Activated CD8-positive, alpha-beta T cell treated with anti-CD3 and anti-CD28 coated beads for 36 hours (primary cell): Measurements from ENCODE around the gene ECSIT. TPM values are rescaled to one million over a fixed set of nuclear protein-coding genes. Genes with fewer than 3 reads are reported as not detected.
A peak's percentile ranks its signal among the peaks of the same experiment; 100 is the strongest.
"Not testable (repeated sequence)": the region's sequence is repeated elsewhere in the genome, so short reads cannot be mapped to it uniquely, and the experiment has no call there.

Experiments
- ATAC-seq: fragments of 200-7000 bp; cut with Tn5 transposase; one replicate; pipeline ENCODE4 v1.10.0; 2021; ENCODE audit warnings: mild to moderate bottlenecking, moderate library complexity
- CTCF ChIA-PET: fragments of 350-600 bp; sonication (Branson Sonifier 250); formaldehyde crosslinking; loops from one replicate; lab custom pipeline; 2021; ENCODE audit warnings: antibody characterized with exemption; lab: Charles Lee
- POLR2A ChIA-PET: fragments of 350-600 bp; sonication (Branson Sonifier 250); formaldehyde crosslinking; loops from one replicate; lab custom pipeline; 2021; ENCODE audit warnings: antibody characterized with exemption; lab: Charles Lee
- DNase-seq: peaks from one replicate; pipeline ENCODE4 v3.0.0-alpha.2; 2020
- H3K27ac Mint-ChIP-seq: one replicate; pipeline ENCODE4 v1.8.0; 2021; ENCODE audit warnings: mild to moderate bottlenecking, mixed read lengths
- H3K27me3 Mint-ChIP-seq: one replicate; pipeline ENCODE4 v1.8.0; 2021; ENCODE audit warnings: mixed read lengths
- H3K36me3 Mint-ChIP-seq: one replicate; pipeline ENCODE4 v1.8.0; 2021; ENCODE audit warnings: low read depth, mixed read lengths
- H3K4me1 Mint-ChIP-seq: one replicate; pipeline ENCODE4 v1.8.0; 2021; ENCODE audit warnings: low read depth, mixed read lengths
- H3K4me3 Mint-ChIP-seq: one replicate; pipeline ENCODE4 v1.8.0; 2021; ENCODE audit warnings: mild to moderate bottlenecking, moderate library complexity, mixed read lengths
- H3K9me3 Mint-ChIP-seq: one replicate; pipeline ENCODE4 v1.8.0; 2021; ENCODE audit warnings: mixed read lengths
- CTCF ChIP-seq: fragments of 200-600 bp; IDR thresholded peaks from one replicate; pipeline ENCODE4 v1.8.0; 2022; ENCODE audit warnings: antibody characterized with exemption, mild to moderate bottlenecking
- intact Hi-C: fragments of 100-400 bp; cut with micrococcal nuclease; formaldehyde crosslinking; loops from one replicate; pipeline ENCODE4 v1.10.0; 2022
- total RNA-seq, 2 experiments: library from RNA; stranded (reverse); gene quantifications; one replicate each; pipeline ENCODE4 v1.2.3, GENCODE V29; 2021

The ECSIT gene
- total RNA-seq, 2 experiments from 2014 or later, result 51.2 to 53.9 TPM

- H3K36me3 Mint-ChIP-seq, result peaks cover 6% of the 10 kb centered on the region
- DNase-seq (peak; percentile 32), ATAC-seq (no peak)
- no peak overlapping the region for H3K4me3 Mint-ChIP-seq
- H3K4me1 Mint-ChIP-seq, result peaks cover 18% of the 10 kb centered on the region
- ChIA-PET POLR2A (interaction anchor here (0.7 kb wide), 1 partner anchor 255 kb away, joined by 3 read pairs; no protein-coding TSS in a partner anchor), CTCF (no interaction called here)
- H3K27me3 Mint-ChIP-seq, result peaks cover 26% of the 10 kb centered on the region
- H3K27ac Mint-ChIP-seq, result no peak overlapping the region
- no peak for TF ChIP-seq CTCF
- H3K9me3 Mint-ChIP-seq, result no peaks in the 10 kb centered on the region
- intact Hi-C loops, result loop anchor here (10.0 kb wide), 1 partner anchor 184 kb away; the partner anchor contains the start of gene TSPAN16
Measured at GRCh38 chr19:11479090-11479897, 49.6 kb downstream of the ECSIT start.

GRCh38 chr19:11478167-11479089 is 50.5 kb downstream of the ECSIT start:
- ATAC-seq, result no peak

GRCh38 chr19:11475861-11476260 is 53.1 kb downstream of the ECSIT start:
- TF ChIP-seq CTCF, result no peak
- Mint-ChIP-seq H3K27ac (no peak overlapping the region), H3K27me3 (peaks cover 18% of the 10 kb centered on the region), H3K36me3 (no peaks in the 10 kb centered on the region), H3K9me3 (no peaks in the 10 kb centered on the region), H3K4me1 (peaks cover 4% of the 10 kb centered on the region), H3K4me3 (no peak overlapping the region)
- CTCF ChIA-PET, result interaction anchor here (0.6 kb wide), 1 partner anchor 60 kb away, joined by 3 read pairs; no protein-coding TSS in a partner anchor
- ATAC-seq (no peak), DNase-seq (no peak)
- POLR2A ChIA-PET, result no interaction called here
- intact Hi-C loops, result loop anchor here (10.0 kb wide), 1 partner anchor 181 kb away; the partner anchor contains the start of gene TSPAN16

More at GRCh38 chr19:11478167-11479089, 50.5 kb downstream of the ECSIT start:
- no peak for TF ChIP-seq CTCF
- intact Hi-C loops, result loop anchor here (10.0 kb wide), 1 partner anchor 184 kb away; the partner anchor contains the start of gene TSPAN16
- ChIA-PET CTCF (no interaction called here), POLR2A (no interaction called here)
- no peaks in the 10 kb centered on the region for H3K9me3 Mint-ChIP-seq
- H3K27ac Mint-ChIP-seq, result no peak overlapping the region
- H3K36me3 Mint-ChIP-seq, result peaks cover 3% of the 10 kb centered on the region
- no peak overlapping the region for H3K4me3 Mint-ChIP-seq
- peaks cover 26% of the 10 kb centered on the region for H3K27me3 Mint-ChIP-seq
- peaks cover 18% of the 10 kb centered on the region for H3K4me1 Mint-ChIP-seq
- DNase-seq, result no peak

GRCh38 chr19:11475343-11475742 is 53.6 kb downstream of the ECSIT start:
- ATAC-seq, H3K27ac Mint-ChIP-seq, H3K9me3 Mint-ChIP-seq, H3K36me3 Mint-ChIP-seq, CTCF ChIA-PET, H3K4me3 Mint-ChIP-seq, DNase-seq, H3K4me1 Mint-ChIP-seq: not testable (repeated sequence)
- intact Hi-C loops, result loop anchor here (10.0 kb wide), 1 partner anchor 181 kb away; the partner anchor contains the start of gene TSPAN16
- POLR2A ChIA-PET, result interaction anchor here (0.6 kb wide), 1 partner anchor 160 kb away, joined by 3 read pairs; no protein-coding TSS in a partner anchor
- peaks cover 19% of the 10 kb centered on the region for H3K27me3 Mint-ChIP-seq

GRCh38 chr19:11473725-11474124 is 55.2 kb downstream of the ECSIT start:
- no peak for DNase-seq
- intact Hi-C loops, result loop anchor here (10.0 kb wide), 1 partner anchor 179 kb away; the partner anchor contains the start of gene TSPAN16
- peaks cover 14% of the 10 kb centered on the region for H3K27me3 Mint-ChIP-seq
- ChIA-PET POLR2A (interaction anchor here (0.6 kb wide), 1 partner anchor 146 kb away, joined by 3 read pairs; no protein-coding TSS in a partner anchor), CTCF (interaction anchor here (0.9 to 1.3 kb wide), 2 partner anchors 9 to 93 kb away, joined by 3 read pairs; no protein-coding TSS in a partner anchor)
- no peaks in the 10 kb centered on the region for H3K36me3 Mint-ChIP-seq
- ATAC-seq, result no peak
- H3K4me3 Mint-ChIP-seq, result no peak overlapping the region
- TF ChIP-seq CTCF, result no peak
- no peaks in the 10 kb centered on the region for H3K9me3 Mint-ChIP-seq
- H3K27ac Mint-ChIP-seq, result no peak overlapping the region
- no peaks in the 10 kb centered on the region for H3K4me1 Mint-ChIP-seq

DNA sequence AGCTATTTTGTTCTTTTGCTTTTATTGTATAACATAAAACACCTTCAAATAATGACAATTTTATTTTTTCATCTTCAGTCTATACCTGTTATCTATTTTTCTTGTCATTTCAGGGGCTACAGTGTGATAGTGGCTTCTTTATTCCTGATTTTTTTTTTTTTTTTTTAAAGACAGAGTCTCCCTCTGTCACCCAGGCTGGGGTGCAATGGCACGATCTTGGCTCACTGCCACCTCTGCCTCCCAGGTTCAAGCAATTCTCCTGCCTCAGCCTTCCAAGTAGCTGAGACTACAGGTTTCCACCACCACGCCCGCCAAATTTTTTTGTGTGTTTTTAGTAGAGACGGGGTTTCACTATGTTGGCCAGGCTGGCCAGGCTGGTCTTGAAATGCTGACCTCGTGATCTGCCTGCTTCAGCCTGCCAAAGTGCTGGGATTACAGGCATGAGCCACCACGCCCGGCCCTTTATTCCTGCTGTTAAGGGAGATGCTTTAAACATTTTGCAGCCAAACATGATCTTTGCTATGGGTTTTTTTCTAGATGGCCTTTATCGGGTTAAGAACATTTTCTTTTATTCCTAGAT is 60.6 kb downstream of the ECSIT start:
- POLR2A ChIA-PET, result interaction anchor here (0.8 kb wide), 1 partner anchor 25 kb away, joined by 4 read pairs; no protein-coding TSS in a partner anchor
- CTCF ChIA-PET, result interaction anchor here (1.1 to 1.7 kb wide), 2 partner anchors 14 to 85 kb away, joined by 3 to 6 read pairs; no protein-coding TSS in a partner anchor
- not testable (repeated sequence) for H3K9me3 Mint-ChIP-seq

More for the DNA sequence above, 60.6 kb downstream of the ECSIT start:
- H3K27me3 Mint-ChIP-seq, ATAC-seq, H3K4me1 Mint-ChIP-seq, DNase-seq, H3K4me3 Mint-ChIP-seq, H3K27ac Mint-ChIP-seq, intact Hi-C loops, H3K36me3 Mint-ChIP-seq: not testable (repeated sequence)
